ENCODE measurements around the gene MS4A15.

Gene MS4A15

DNA sequence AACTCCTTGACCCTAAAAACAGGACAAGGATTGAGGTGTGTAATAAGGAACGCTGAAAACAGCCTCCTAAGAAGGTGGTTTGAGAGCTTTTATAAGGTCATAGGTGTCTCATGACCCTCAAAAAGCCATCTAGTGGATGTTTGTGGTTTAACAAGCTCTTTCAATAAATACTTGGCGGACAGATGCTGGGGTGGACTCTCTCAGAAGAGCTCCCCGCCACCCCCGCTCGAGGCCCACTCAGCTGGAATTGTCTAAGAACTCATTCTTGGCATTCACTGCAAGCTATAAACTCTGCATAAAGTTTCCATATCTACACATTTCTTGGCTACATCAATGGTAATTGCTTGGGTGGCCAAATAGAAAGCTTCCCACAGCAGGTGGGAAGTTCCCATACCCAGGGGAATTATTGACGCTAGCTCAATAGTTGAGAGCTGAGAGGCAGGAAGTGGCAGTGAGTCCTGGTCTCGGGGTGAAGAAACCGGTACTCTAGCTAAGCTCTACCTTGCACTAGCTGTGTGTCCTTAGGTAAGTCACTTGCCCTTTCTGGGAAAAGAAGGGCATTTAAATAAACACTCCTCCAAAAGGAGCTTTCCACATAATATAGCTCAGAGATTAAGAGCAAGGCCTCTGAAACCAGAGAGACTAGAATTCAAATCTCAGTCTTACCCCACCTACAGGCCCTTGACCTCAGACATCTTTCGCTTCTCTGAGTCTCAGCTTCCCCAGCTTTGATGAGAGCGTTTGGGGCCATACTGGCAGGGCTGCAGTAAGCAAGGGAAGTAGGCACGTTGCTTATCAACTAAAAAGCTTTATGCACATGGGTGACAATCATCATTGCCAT lies 6.4 kb downstream of the MS4A15 start:
- Histone ChIP-seq H3K27me3 (ENCODE audit: low read depth) (peaks cover 15% of the 10 kb centered on the region), H3K4me3 (no peak overlapping the region), H3K4me1 (no peaks in the 10 kb centered on the region), H3K36me3 (replicated peaks) (no peaks in the 10 kb centered on the region), H3K9me3 (no peaks in the 10 kb centered on the region)
- no peak for DNase-seq (ENCODE audit: low spot score in 2 of 2)
- in situ Hi-C loops (cut with MboI; ENCODE audit: low sequenced_read_pairs): no loop called here

GRCh38 chr11:60763692-60764369 lies 7.2 kb downstream of the MS4A15 start:
- Histone ChIP-seq H3K4me3 (no peak overlapping the region), H3K36me3 (replicated peaks) (no peaks in the 10 kb centered on the region), H3K9me3 (no peaks in the 10 kb centered on the region), H3K27me3 (ENCODE audit: low read depth) (peaks cover 12% of the 10 kb centered on the region), H3K4me1 (no peaks in the 10 kb centered on the region)
- no peak for DNase-seq (ENCODE audit: low spot score in 2 of 2)
- in situ Hi-C loops (cut with MboI; ENCODE audit: low sequenced_read_pairs): no loop called here

- Histone ChIP-seq H3K4me1 (no peaks in the 10 kb centered on the region), H3K36me3 (replicated peaks) (no peaks in the 10 kb centered on the region), H3K27me3 (ENCODE audit: low read depth) (peaks cover 6% of the 10 kb centered on the region; the same call in 1 of the 2 replicates), H3K9me3 (no peaks in the 10 kb centered on the region), H3K4me3 (no peak overlapping the region)
- in situ Hi-C loops (cut with MboI; ENCODE audit: low sequenced_read_pairs): no loop called here
- no peak for DNase-seq (ENCODE audit: low spot score in 2 of 2)
These were observed 8.2 kb downstream of the MS4A15 start for GRCh38 chr11:60764879-60765278.

- H3K4me3 ChIP-seq: no peak overlapping the region
- no peaks in the 10 kb centered on the region for H3K9me3 ChIP-seq
- peaks cover 4% of the 10 kb centered on the region; the same call in 1 of the 2 replicates for H3K27me3 ChIP-seq (ENCODE audit: low read depth)
- no peaks in the 10 kb centered on the region for H3K4me1 ChIP-seq
- no peaks in the 10 kb centered on the region for H3K36me3 ChIP-seq (replicated peaks)
- no peak for DNase-seq (ENCODE audit: low spot score in 2 of 2)
- in situ Hi-C loops (cut with MboI; ENCODE audit: low sequenced_read_pairs): no loop called here
These were observed 8.7 kb downstream of the MS4A15 start for GRCh38 chr11:60765355-60765754.

DNA sequence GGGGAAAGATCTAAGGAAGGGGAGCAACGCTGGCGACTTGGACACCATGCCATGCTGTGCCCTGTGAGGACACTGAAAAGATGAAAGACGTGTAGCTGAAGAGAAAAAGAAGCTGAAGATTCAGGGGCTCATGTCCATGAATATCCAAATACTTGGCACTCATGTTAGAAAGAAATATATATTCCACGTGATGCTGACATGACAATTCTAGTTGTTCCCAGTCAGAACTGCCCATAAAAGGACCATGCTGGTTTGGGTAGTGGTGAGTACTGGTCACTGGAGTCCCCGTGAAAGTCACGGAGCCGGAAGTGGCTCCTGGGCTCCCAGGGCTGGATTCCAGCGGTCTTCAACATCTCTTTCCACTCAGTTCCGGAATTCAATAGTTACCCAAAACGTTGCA lies 9.9 kb downstream of the MS4A15 start:
- Histone ChIP-seq H3K9me3 (no peaks in the 10 kb centered on the region), H3K27me3 (ENCODE audit: low read depth) (peaks cover 4% of the 10 kb centered on the region; the same call in 1 of the 2 replicates), H3K36me3 (replicated peaks) (no peaks in the 10 kb centered on the region), H3K4me3 (no peak overlapping the region), H3K4me1 (no peaks in the 10 kb centered on the region)
- DNase-seq (ENCODE audit: low spot score in 2 of 2): no peak
- in situ Hi-C loops (cut with MboI; ENCODE audit: low sequenced_read_pairs): no loop called here

- Histone ChIP-seq H3K4me1 (no peaks in the 10 kb centered on the region), H3K36me3 (replicated peaks) (no peaks in the 10 kb centered on the region), H3K9me3 (no peaks in the 10 kb centered on the region), H3K27me3 (ENCODE audit: low read depth) (no peaks in the 10 kb centered on the region), H3K4me3 (no peak overlapping the region)
- in situ Hi-C loops (cut with MboI; ENCODE audit: low sequenced_read_pairs): no loop called here
- no peak for DNase-seq (ENCODE audit: low spot score in 2 of 2)
These were observed 10.7 kb downstream of the MS4A15 start for GRCh38 chr11:60767388-60767811.

DNA sequence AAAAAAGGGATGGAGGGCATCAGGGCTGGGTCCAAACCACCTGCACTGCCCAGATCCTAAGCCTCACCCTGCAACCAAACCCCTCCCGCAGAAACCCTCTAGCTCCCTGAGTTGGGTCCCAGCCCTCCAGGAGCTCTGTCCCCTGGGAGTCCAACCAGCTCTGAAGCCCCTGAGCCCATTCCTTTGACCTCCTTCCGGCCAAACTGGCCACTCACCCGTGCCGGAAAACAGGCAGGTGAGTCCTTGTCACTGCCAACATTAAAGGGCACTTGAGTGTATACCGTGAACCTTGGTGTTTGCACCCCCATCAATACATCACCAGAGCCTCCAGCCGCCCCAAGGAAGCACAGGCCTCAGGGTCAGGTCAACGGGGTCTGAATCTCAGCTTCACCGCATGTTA lies 11.5 kb downstream of the MS4A15 start:
- Histone ChIP-seq H3K4me1 (no peaks in the 10 kb centered on the region), H3K27me3 (ENCODE audit: low read depth) (no peaks in the 10 kb centered on the region), H3K36me3 (replicated peaks) (no peaks in the 10 kb centered on the region), H3K9me3 (no peaks in the 10 kb centered on the region), H3K4me3 (no peak overlapping the region)
- in situ Hi-C loops (cut with MboI; ENCODE audit: low sequenced_read_pairs): no loop called here
- DNase-seq (ENCODE audit: low spot score in 2 of 2): no peak

- Histone ChIP-seq H3K36me3 (replicated peaks) (no peaks in the 10 kb centered on the region), H3K27me3 (ENCODE audit: low read depth) (no peaks in the 10 kb centered on the region), H3K9me3 (no peaks in the 10 kb centered on the region), H3K4me1 (no peaks in the 10 kb centered on the region), H3K4me3 (no peak overlapping the region)
- DNase-seq (ENCODE audit: low spot score in 2 of 2): no peak
- in situ Hi-C loops (cut with MboI; ENCODE audit: low sequenced_read_pairs): no loop called here
These were observed 12.6 kb downstream of the MS4A15 start for GRCh38 chr11:60769273-60769672.

- no peaks in the 10 kb centered on the region for H3K9me3 ChIP-seq
- no peaks in the 10 kb centered on the region for H3K36me3 ChIP-seq (replicated peaks)
- H3K4me3 ChIP-seq: no peak overlapping the region
- no peaks in the 10 kb centered on the region for H3K4me1 ChIP-seq
- DNase-seq (ENCODE audit: low spot score in 2 of 2): no peak
- in situ Hi-C loops (cut with MboI; ENCODE audit: low sequenced_read_pairs): loop anchor here (10.0 kb wide), 1 partner anchor 125 kb away; no protein-coding TSS in a partner anchor
- H3K27me3 ChIP-seq (ENCODE audit: low read depth): no peaks in the 10 kb centered on the region
These were observed 13.1 kb downstream of the MS4A15 start for GRCh38 chr11:60769811-60770210.

DNA sequence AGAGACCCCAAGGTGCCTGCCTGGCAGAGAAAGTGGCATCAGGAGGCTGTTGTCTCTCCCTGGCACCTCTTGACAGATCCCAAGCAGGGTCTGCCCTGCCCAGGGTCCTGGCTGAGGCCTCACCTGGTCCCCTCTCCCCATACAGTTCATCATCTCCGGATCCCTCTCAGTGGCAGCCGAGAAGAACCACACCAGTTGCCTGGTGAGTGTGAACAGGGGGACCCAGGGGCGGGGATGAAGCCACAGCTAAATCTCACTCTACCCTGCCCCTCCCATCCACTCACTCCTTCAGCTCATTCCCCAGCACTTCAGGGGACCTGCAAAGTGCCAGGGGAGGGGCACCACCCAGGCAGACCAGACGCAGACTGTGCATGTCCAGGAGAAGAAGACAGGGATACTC lies 14.5 kb downstream of the MS4A15 start:
- Histone ChIP-seq H3K36me3 (replicated peaks) (no peaks in the 10 kb centered on the region), H3K4me1 (no peaks in the 10 kb centered on the region), H3K27me3 (ENCODE audit: low read depth) (no peaks in the 10 kb centered on the region), H3K4me3 (no peak overlapping the region), H3K9me3 (no peaks in the 10 kb centered on the region)
- in situ Hi-C loops (cut with MboI; ENCODE audit: low sequenced_read_pairs): loop anchor here (10.0 kb wide), 1 partner anchor 124 kb away; no protein-coding TSS in a partner anchor
- no peak for DNase-seq (ENCODE audit: low spot score in 2 of 2)

DNA sequence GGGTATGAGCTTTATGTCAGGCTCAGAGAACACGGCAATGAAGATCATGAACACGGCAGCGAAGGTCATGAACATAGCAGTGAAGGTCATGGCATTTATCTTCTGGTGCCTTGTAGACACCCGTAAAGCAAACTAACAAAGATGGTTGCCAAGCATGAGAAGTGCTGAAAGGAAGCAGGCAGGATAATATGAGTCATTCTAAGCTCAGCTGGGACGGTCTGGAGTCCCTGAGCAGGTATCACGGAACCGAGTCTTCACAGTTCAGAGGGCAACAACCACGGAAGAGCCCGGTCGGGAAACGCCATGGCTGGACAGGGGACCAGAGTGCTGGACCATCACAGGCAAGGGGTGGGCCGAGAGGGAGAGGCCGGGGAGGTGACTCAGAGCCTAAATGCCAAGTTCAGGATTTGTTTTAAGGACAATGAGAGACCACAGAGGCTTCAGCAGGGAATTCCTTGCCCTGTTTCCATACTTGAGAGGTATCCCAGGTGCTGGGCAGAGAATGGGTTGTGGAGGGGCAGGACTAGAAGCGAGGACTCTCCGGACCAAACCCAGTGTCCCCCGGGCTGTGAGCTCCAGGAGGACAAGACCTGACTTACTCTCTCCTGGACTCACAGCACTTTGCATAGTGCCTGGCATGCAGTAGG lies 15.3 kb downstream of the MS4A15 start:
- no peak for DNase-seq (ENCODE audit: low spot score in 2 of 2)
- no peaks in the 10 kb centered on the region for H3K9me3 ChIP-seq
- H3K4me1 ChIP-seq: no peaks in the 10 kb centered on the region
- H3K36me3 ChIP-seq (replicated peaks): no peaks in the 10 kb centered on the region
- no peak overlapping the region for H3K4me3 ChIP-seq
- in situ Hi-C loops (cut with MboI; ENCODE audit: low sequenced_read_pairs): loop anchor here (10.0 kb wide), 1 partner anchor 123 kb away; no protein-coding TSS in a partner anchor
- H3K27me3 ChIP-seq (ENCODE audit: low read depth): no peaks in the 10 kb centered on the region

DNA sequence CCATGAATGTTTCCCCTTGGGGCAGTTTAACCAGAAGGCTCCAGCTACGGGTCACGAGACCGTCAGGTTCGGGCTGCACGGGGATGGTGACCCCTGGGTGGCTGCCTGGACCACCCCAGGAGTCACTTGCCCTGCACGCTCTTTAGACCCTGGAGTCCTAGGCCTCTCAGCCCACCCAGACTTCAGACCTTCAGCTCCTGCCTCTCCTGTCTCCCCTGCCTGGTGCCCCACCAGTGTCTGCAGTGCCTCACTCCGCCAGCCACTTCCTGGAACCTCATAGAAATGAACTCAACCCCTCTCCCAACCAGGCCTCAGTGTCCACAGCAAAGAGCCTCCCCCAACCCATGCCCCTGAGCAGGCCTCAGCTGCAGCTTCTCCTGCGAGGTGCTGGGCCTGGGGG lies 16.0 kb downstream of the MS4A15 start:
- in situ Hi-C loops (cut with MboI; ENCODE audit: low sequenced_read_pairs): loop anchor here (10.0 kb wide), 1 partner anchor 122 kb away; no protein-coding TSS in a partner anchor
- H3K36me3 ChIP-seq (replicated peaks): no peaks in the 10 kb centered on the region
- no peaks in the 10 kb centered on the region for H3K9me3 ChIP-seq

GRCh38 chr11:60774726-60775125 lies 18.1 kb downstream of the MS4A15 start:
- Histone ChIP-seq H3K9me3 (no peaks in the 10 kb centered on the region), H3K4me1 (no peaks in the 10 kb centered on the region), H3K36me3 (replicated peaks) (no peaks in the 10 kb centered on the region), H3K27me3 (ENCODE audit: low read depth) (no peaks in the 10 kb centered on the region), H3K4me3 (no peak overlapping the region)
- no peak for DNase-seq (ENCODE audit: low spot score in 2 of 2)
- in situ Hi-C loops (cut with MboI; ENCODE audit: low sequenced_read_pairs): loop anchor here (10.0 kb wide), 1 partner anchor 120 kb away; no protein-coding TSS in a partner anchor

More for the DNA sequence above, 16.0 kb downstream of the MS4A15 start:
- DNase-seq (ENCODE audit: low spot score in 2 of 2): no peak
- Histone ChIP-seq H3K4me1 (no peaks in the 10 kb centered on the region), H3K27me3 (ENCODE audit: low read depth) (no peaks in the 10 kb centered on the region), H3K4me3 (no peak overlapping the region)

Measured in HAP-1 (cell line).